HG03280 (cell line): Measurements from ENCODE around the gene PMVK.
"Not testable (repeated sequence)": the region's sequence is repeated elsewhere in the genome, so short reads cannot be mapped to it uniquely, and the experiment has no call there.

ENCODE experiments used
- ATAC-seq: cut with Tn5 transposase; IDR thresholded peaks from one replicate; pipeline ENCODE4 v1.9.1; 2021; ENCODE audit warnings: mild to moderate bottlenecking, moderate library complexity; ENCODE audit not compliant: unreplicated experiment

PMVK gene

GRCh38 chr1:154936555-154937084 lies at the start of gene PMVK:
Gene PMVK, minus strand, starts transcription at chr1:154936719. Its CDS starts 34 bp downstream, at chr1:154936685.
- ATAC-seq, result peak; percentile 78

- no peak for ATAC-seq
These were observed 47.4 kb upstream of the PMVK start for GRCh38 chr1:154983776-154984466.

- peak; percentile 98 for ATAC-seq
These were observed 46.6 kb upstream of the PMVK start, which contains the start of gene FLAD1 for GRCh38 chr1:154982897-154983648. Gene FLAD1, plus strand, starts transcription at chr1:154983344. Its CDS starts 351 bp downstream, at chr1:154983695.

GRCh38 chr1:154982341-154982740 lies 45.8 kb upstream of the PMVK start:
- no peak for ATAC-seq

GRCh38 chr1:154978360-154978759 lies 41.8 kb upstream of the PMVK start:
- ATAC-seq, result no peak

GRCh38 chr1:154977762-154978161 lies 41.2 kb upstream of the PMVK start:
- ATAC-seq, result not testable (repeated sequence)

- no peak for ATAC-seq
These were observed 39.0 kb upstream of the PMVK start for GRCh38 chr1:154975409-154976059.

GRCh38 chr1:154974808-154975408 lies 38.4 kb upstream of the PMVK start:
- peak; percentile 53 for ATAC-seq

GRCh38 chr1:154974102-154974807 lies 37.7 kb upstream of the PMVK start, which contains the start of gene CKS1B:
Gene CKS1B, plus strand, starts transcription at chr1:154974681. Its CDS starts 65 bp downstream, at chr1:154974746.
- ATAC-seq, result peak; percentile 76

GRCh38 chr1:154973344-154974101 lies 37.0 kb upstream of the PMVK start:
- no peak for ATAC-seq

GRCh38 chr1:154972517-154973343 lies 36.2 kb upstream of the PMVK start:
- no peak for ATAC-seq

- no peak for ATAC-seq
These were observed 35.6 kb upstream of the PMVK start for GRCh38 chr1:154972213-154972516.

- ATAC-seq, result no peak
These were observed 35.0 kb upstream of the PMVK start for GRCh38 chr1:154971341-154971998.

GRCh38 chr1:154970631-154971340 lies 34.3 kb upstream of the PMVK start, which contains the start of gene SHC1:
Gene SHC1, minus strand, starts transcription at chr1:154970747. Its CDS starts 221 bp downstream, at chr1:154970526.
- ATAC-seq, result no peak

GRCh38 chr1:154969860-154970452 lies 33.4 kb upstream of the PMVK start:
- no peak for ATAC-seq

- ATAC-seq, result no peak
These were observed 32.7 kb upstream of the PMVK start for GRCh38 chr1:154969246-154969645.

- no peak for ATAC-seq
These were observed 32.2 kb upstream of the PMVK start for GRCh38 chr1:154968731-154969130.
